GM18520 (cell line): Measurements from ENCODE around the gene MPDZ.

ENCODE experiments used
- ATAC-seq: cut with Tn5 transposase; IDR thresholded peaks from one replicate; pipeline ENCODE4 v1.9.1; 2021; ENCODE audit not compliant: unreplicated experiment

The MPDZ gene

DNA sequence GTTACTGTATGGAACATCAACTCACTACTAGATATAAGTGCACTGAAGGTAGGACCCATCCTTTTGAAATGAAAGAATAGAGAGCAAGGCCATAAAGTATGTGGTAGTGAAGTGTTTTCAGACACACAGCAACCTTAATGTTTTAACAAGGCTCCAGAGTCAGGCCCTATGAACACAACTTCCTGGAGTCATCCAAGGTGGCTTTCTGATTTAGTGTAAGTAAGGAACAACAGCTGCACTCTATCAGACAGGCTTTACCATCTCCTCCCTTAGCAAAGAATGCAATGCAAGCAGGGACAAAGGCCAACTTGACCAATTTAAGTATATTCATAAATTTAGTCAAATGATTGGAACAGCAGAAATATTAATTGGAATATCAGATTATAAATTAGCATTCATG lies 90.1 kb downstream of the MPDZ start:
- ATAC-seq: no peak

- no peak for ATAC-seq
Measured at GRCh38 chr9:13186774-13187173, 92.7 kb downstream of the MPDZ start.

DNA sequence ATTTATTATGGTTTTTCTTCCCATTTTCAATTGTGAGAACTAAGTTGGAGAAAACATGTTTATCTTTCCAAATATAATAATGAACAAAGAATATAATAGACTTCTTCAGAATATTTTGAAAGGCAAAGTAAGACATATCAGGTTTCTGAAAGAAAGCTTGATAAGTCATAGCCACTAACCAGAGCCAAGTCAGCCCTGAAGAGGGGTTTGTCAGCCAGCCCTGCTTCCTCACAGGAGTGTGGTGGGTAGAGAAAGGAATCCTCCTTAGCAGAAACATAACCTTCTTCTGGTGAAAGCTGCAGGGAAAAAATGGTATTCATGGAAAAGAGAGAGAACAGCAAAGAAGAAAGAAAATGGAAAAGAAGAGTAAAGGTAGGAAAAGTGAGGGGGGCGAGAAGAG lies 93.4 kb downstream of the MPDZ start:
- no peak for ATAC-seq

GRCh38 chr9:13181652-13182051 lies 97.8 kb downstream of the MPDZ start:
- no peak for ATAC-seq

DNA sequence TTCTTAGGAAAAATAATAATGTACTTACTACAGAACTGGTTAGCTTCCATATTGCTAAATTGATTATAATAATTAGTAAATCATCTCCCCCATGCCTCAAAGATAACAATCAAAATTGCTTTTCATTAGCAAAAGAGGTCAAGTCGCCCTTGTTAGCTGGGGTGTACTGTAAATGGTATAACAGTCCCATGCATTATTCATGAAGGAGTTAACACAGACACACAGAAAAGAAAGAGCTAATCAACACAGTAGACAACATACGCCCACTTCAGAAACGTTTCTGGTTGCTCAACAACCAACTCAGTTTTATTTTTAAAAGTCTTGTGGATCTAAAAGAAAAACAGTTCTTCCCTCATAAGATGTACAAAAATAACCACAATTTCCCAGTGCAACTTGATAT lies 100.2 kb downstream of the MPDZ start:
- no peak for ATAC-seq

DNA sequence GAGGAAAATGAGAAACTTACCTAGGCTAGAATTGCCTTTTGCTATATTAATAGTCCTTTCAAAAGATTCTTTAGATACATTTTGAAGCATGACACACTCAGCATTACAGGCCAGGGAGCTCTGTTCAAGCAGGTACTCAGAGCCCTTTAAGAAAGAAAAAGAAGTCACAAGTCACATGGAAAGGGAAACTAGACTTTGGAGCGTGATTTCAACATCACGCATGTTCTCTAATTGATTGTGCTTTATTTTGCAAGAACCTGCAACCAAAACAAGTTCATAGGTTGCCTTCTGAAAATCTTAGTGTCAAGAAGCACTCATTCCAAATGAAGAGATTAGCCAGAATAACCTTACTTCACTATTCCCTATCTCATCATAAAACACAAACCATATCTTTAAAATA lies 103.8 kb downstream of the MPDZ start:
- ATAC-seq: no peak

DNA sequence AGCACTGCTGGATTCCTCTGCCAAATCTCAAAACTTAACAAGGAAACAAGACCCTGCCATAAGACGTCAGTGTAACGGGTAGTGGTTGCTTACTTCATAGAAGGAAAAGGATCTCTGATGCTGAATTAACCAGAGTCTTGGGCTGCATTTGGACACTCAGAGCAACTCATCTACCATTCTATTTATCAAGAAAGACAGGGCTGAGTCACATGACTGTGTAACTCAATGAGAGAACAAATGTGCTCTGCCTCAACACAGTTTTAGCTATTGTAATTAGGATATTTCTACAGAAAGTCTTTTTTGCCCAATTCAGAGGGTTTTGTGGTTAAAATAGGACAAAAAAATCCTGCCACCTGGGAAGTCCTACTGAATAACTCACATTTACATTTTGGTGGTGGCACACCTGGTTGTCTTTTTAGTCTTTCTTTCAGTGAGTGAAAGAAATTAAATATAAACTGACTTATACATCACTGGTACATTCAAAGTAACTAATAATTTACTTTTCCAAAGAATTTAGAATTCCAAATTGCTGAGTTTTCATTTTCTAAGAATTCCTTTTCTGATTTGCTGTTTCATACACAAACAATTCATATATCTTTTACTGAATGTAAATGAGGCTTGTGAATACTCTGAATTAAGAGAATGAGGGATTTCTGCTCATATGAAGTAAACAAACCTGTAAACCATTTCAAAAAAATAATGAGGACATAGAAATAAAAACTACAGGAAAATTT lies 104.4 kb downstream of the MPDZ start:
- no peak for ATAC-seq

- no peak for ATAC-seq
Measured at GRCh38 chr9:13173553-13173952, 105.9 kb downstream of the MPDZ start.

DNA sequence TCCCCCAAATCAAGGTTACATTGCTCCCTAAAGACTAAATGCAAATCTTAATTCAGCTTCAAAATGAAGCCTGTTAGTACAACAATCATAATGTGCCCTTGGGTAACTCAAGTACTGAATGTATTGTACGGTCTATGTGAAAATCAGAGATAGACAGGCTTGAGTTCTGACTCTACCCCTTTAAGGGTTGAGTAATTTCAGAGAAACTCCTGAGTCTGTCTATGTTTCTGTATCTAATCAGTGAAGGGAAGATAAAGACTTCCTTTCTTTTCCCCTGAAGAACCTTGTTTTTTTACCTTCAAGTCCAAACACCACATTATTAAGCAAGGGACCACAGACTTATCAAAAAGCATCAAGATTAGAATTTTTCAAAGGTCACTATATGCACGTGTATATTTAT lies 108.2 kb downstream of the MPDZ start:
- no peak for ATAC-seq

GRCh38 chr9:13166996-13167395 lies 112.5 kb downstream of the MPDZ start:
- ATAC-seq: no peak

DNA sequence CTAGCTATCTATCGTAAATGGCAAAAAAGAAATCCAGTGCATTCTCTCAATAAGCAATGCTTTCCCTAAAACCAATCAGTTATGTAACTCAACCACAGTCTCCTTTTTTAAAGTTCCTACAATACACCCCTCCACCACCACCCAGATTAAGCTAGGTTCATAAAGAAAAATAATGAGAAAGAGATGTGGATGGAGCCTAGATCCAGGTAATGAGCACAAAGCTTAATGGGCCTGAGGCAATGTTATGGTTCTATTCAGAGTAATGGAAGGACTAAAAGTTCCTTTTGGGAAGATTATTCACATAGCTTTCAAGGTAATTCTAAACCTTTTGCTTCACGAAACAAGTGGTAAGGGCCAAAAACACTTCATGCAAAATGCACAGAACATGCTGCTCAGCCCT lies 113.5 kb downstream of the MPDZ start:
- no peak for ATAC-seq

DNA sequence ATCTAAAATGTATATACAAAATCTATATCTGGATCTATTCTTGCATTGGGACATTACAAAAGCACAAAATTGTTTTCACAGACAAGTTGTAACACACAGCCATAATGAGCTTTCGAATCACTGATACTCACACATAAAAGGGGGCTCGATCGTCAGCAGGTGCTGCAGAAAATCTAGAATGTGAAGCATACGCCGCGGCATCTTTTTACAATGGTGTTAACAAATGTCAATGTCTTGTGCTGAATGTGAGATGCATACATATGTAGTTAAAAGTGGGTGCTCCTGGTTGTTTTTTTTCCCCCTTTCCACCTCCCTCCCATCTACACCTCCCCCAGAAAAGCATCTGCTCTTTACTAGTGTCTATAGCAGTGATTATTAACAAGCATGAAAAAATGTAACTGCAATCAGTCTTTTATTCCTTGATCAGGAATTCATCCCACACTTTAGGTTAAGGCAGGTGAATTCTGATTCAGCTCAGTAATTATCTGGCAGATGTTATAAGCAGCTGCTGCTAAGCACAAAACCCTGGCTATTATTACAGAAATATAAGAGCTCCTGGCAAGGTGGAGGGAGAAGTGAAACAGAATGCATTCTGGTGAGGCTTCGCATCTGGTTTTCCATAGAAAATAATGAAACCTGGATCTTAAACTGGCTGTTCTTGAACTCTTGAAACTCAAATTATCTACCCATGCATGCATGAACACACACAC lies 114.1 kb downstream of the MPDZ start:
- no peak for ATAC-seq

DNA sequence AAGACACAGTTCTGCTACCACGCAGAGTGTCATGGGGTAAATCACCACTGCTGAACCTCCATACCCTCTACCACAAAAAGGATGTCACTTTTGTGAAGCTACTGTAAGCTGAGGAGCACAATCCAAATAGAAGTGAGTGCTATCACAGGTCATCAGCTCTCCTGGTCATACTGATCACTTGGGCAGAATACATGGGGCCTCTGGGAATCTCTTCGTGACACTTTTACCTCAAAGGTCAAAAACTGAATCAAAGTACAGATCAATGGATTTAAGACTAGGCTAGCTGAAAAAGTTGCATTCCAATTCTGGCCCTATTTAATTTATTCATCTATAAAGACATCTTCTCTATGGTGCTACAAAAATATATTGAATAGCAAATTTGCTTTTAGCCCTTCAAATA lies 115.5 kb downstream of the MPDZ start:
- no peak for ATAC-seq

- ATAC-seq: no peak
Measured at GRCh38 chr9:13163287-13163686, 116.2 kb downstream of the MPDZ start.

- ATAC-seq: no peak
Measured at GRCh38 chr9:13160051-13160450, 119.4 kb downstream of the MPDZ start.

DNA sequence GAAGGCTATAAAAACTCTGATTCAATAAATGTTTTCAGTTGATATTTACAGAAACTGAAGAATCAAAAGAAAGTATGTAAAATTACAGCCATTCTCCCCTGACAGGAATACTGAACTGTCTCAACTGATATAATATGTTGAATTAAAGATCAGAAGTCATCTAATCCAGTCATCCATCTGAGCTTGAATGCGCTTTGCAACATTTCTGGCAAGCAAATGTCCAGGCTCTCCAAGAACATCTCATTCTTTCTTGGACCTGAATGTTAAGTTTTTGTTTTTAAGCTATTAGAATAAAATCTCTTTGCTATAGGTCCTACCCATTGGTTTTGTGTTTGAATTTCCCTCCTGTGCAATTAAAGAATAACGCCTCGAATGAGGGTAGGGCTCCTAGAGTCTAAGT lies 120.5 kb downstream of the MPDZ start:
- no peak for ATAC-seq

DNA sequence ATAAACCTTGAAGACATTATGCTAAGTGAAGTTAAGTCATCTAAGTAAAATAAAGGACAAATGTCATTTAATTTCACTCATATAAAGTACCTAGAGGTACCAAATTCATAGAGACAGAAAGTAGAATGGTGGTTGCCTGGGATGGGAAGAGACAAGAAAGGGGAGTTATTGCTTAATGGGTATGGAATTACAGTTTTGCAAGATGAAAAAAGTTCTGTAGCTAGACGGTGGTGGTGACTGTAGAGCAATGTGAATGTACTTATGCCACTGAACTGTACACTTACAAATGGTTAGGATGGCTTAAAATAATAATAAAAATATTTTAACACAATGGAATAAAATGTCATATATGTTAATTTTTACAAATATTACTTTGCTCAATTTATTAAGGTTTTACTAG lies 128.0 kb downstream of the MPDZ start:
- no peak for ATAC-seq

DNA sequence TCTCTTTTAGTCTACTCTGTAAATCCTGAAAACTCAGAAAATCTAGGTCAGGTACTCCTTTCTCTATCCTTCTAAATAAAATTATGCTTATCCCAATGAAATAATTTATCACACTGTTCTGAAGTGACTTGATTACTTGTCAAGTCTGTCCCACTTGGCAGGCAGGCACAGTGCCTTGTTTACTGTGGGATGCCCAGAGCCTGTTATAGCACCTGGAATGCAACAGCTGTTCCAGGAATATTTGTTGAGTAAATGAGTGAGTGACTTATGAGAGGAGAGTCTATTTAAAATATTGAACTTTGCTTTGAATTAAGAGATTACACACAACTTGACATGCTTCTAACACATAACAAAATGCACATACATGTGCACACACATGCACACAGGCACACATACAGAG lies 130.0 kb downstream of the MPDZ start:
- no peak for ATAC-seq

GRCh38 chr9:13146840-13147239 lies 132.7 kb downstream of the MPDZ start:
- ATAC-seq: no peak

DNA sequence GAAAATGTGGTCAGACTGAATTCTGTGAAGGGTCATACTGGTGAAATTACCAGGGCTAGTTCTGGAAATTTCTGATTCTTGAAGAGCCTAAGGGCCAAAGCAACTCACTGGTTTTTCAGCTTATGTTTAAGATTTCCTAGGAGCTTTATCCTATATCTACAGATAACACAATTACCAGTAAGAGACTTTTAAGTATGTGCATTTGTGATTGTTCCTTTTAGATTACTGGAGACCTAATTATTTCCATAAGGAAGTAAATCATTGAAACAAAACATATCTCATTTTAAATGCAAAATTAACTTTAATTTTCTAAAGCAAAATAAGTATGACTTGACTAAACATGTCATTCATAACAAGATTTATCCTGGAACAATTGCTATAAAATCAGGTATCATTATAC lies 134.2 kb downstream of the MPDZ start:
- ATAC-seq: no peak

DNA sequence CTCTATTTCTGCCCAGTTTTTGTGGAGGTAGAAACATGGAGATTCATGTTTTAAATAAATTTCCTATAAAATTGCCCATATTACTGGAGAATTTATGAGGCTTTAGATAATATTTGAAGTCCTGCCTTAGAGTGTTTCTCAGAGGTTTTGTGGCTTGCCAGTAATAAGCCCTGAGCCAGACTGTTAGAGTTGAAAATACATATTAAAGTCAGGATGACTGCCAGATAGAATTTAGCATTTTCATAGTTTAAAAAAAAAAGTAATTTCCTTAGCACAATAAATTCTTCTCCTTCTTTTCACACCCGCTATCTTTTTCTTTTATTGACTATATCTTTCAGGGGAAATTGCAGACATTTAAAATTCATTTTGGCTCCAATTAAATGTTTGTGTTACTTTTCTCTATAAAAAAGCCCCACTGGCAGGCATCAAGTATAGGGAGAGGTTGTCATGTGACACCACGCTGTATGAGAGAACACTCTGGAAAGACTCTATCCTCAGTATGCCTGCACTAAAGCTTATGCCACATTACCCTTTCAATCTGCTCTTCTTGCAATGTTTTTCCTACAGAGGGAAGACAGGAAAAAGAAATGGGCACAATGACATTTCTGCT lies 135.2 kb downstream of the MPDZ start:
- ATAC-seq: no peak

- no peak for ATAC-seq
Measured at GRCh38 chr9:13143281-13143680, 136.2 kb downstream of the MPDZ start.
